ENCODE data around the gene MSH3. TPM values are rescaled to one million over a fixed set of nuclear protein-coding genes. Genes with fewer than 3 reads are reported as not detected.

MSH3 gene
- 16.3 TPM for total RNA-seq
- long read RNA-seq, partial matches to known transcripts = 18 of 20 reads
- long read RNA-seq, other reads (novel, unspliced or antisense) = 2 of 20 reads

- peak; percentile 92 for DNase-seq (ENCODE audit: low spot score)
Observed at GRCh38 chr5:80654391-80655230, at the start of gene MSH3, which contains the start of gene DHFR. TSS of gene MSH3 (plus strand) at chr5:80654652. CDS start at chr5:80654728, 76 bp downstream. TSS of gene DHFR (minus strand) at chr5:80654983. CDS start at chr5:80654489, 494 bp downstream.

- DNase-seq (ENCODE audit: low spot score) = no peak
Observed at GRCh38 chr5:80607343-80607742, 47.1 kb upstream of the MSH3 start.

GRCh38 chr5:80607832-80608231, 46.6 kb upstream of the MSH3 start:
- no peak for DNase-seq (ENCODE audit: low spot score)

- DNase-seq (ENCODE audit: low spot score) = no peak
Observed at GRCh38 chr5:80608731-80609130, 45.7 kb upstream of the MSH3 start.

DNA sequence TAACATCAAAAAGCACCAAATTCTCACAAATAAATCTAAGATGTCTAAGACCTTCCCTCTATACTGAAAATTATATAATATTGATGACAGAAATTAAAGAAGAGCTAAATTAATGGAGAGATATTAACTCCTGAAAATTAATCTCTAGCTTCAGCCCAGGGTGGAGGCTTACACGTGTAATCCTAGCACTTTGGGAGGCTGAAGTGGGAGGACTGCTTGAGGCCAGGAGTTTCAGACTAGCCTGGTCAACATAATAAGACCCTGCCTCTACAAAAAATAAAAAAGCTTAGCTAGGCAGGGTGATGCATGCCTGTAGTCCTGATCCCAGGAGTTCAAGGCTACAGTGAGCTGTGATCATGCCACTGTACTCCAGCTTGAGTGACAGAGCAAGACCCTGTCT, 44.8 kb upstream of the MSH3 start:
- no peak for DNase-seq (ENCODE audit: low spot score)

DNA sequence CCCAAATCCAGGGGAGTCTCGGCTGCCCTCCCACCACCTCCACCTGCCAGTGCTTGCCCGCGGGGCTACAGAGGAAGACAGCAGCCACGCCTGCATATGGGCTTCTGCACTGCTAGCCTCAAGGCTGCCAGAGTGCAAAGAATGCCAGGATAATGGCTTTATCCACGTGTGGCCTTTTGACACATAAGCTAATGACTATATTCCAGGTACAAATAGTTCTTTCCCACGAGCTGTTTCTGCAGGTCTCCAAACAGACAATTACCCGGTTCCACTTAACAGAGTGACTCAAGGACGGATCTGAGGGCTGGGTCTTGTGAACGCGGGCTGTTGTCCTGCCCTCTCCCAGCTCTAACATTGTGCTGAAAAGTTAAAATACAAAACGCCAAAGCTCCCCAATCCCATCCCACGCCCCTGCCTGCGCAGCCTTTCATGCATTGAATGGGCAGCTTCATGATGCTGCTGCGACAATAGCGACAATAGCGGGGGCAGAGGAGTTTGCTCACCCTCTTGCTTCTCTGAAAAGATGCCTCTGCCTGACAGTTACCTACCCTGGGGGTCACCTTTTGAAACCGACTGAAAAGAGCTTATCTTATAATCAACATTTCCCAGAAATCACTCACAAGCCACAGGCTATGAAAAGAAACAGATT, 39.1 kb upstream of the MSH3 start:
- DNase-seq (ENCODE audit: low spot score) = no peak

- no peak for DNase-seq (ENCODE audit: low spot score)
Observed at GRCh38 chr5:80618438-80618837, 36.0 kb upstream of the MSH3 start.

DNA sequence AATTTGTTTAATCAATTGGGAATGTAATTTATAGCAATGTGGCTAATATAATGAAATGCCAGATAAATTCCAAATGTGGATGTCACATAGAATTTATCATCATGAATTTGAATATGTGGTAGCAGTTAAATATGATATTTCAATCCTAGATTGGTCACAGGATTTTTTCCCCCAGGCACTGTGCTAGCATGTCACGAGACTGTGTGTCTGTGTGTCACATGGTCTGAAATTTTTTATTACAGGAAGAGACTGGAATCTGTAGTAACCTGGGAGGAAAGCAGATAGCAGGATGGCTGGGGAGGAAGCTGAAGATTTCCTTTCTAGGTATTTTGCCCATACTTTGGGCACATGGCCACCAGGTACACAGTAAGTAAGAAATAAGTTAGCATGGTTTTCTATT, 35.4 kb upstream of the MSH3 start:
- no peak for DNase-seq (ENCODE audit: low spot score)

- DNase-seq (ENCODE audit: low spot score) = no peak
Observed at GRCh38 chr5:80620211-80620610, 34.2 kb upstream of the MSH3 start.

GRCh38 chr5:80622756-80623155, 31.7 kb upstream of the MSH3 start:
- no peak for DNase-seq (ENCODE audit: low spot score)

DNA sequence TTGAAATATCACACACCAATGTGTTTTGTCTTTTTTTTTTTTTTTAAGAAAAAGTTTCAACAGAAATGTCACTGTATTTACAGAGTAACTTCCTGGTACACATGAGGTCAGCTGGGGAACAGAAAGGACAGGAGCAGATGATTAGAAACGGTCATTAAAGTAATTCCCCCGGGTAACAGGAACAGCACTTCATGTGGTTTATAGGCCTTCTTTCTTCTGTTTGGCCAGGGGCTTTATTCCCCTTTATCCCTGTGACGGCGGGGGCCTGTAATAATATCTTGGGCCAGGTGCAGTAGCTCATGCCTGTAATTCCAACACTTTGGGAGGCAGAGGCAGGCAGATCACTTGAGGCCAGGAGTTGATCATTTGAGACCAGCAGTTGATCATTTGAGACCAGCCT, 30.5 kb upstream of the MSH3 start:
- DNase-seq (ENCODE audit: low spot score) = no peak

- no peak for DNase-seq (ENCODE audit: low spot score)
Observed at GRCh38 chr5:80625230-80625629, 29.2 kb upstream of the MSH3 start.

DNA sequence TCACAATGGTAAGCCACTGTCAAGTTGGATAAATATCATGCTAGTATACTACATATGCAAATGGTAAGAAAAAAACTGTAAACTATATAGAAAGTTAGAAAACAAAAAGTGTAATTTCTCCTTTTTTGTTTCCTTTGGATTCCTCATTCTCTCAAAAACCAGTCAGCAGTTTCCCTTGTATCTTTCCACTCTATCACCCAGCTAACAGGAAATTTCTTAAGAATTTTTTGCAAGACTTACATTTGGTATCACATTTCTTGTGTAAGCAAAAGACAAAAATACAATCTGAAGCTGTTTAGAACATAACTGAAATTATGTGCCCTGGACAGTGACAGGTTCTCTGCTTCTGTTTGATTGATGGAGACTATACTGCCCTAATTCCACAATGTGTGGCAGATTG, 25.2 kb upstream of the MSH3 start:
- DNase-seq (ENCODE audit: low spot score) = no peak

DNA sequence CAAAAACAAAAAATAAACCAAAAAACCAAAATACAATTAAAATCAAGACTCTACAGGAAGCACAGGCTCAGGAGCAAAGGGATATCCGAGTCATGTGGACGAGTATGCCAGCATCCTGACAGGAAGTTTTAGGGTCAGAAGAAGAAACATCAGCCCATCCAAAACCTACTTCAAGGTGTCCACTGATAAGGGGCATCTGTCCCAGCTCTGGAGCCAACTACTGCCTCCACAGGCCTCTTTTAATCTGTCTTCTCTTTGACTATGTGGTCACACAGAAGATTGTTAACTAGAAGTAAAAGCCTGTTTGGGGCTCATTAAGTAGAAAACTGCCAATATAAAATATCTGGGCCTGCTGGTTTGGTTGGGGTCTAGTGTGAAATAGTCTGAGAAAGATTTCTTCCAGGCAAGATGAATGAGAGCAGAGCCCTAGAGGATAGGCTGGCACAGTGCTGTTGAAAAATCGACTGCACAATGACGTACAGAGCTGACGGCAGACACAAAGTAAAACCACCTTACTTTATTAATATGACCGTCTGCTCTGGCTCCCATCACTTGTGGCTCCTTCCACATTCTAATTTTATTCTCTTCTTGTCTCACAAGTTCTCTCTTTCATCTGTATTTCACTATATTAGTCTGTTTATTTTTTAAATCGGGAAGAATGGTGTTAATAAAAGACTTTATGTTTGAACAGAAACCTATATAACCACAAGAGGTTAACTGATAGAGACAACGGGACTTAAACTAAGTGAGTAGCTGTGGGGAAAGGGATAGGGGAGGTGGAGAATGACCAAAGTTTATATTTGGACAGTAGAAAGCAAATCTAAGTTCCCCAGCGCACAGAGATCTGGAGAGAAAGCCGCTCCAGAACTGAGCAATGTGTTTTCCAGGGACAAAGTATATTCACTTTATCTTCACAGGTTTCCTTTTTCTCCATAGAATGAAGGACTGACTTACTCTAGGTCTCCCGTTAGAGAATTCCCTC, 22.9 kb upstream of the MSH3 start:
- no peak for DNase-seq (ENCODE audit: low spot score)

DNA sequence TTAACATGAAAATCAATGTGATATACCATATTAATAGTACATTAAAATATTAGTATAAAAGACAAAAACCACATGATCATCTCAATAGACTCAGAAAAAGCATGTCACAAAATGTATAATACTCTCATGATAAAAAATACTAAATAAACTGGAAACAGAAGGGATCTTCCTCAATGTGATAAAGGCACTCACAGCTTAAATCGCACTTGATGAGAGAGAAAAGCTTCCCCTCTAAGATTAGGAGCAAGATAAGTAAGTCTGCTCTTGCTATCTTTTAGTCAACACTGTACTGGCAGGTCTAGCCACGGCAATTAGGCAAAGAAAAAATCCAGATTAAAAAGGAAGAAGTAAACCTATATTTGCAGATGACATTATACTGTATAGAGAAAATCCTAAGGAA, 21.8 kb upstream of the MSH3 start:
- DNase-seq (ENCODE audit: low spot score) = no peak

- no peak for DNase-seq (ENCODE audit: low spot score)
Observed at GRCh38 chr5:80634193-80634592, 20.3 kb upstream of the MSH3 start.

DNA sequence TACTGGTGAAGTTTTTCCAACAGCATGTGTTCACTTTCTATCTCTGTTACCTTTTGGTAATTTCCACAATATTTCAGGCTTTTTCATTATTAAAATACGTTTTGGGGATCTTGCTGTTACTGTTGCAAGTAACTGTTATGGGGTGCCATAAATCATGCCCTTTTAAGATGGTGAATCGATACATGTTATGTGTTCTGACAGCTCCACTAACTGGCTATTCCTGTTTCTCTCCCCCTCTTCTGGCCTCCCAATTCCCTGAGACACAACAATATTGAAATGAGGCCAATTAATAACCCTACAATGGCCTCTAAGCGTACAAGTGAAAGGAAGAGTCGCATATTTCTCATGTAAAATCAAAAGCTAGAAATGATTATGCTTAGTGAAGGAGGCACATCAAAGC, 13.1 kb upstream of the MSH3 start:
- no peak for DNase-seq (ENCODE audit: low spot score)

- DNase-seq (ENCODE audit: low spot score) = no peak
Observed at GRCh38 chr5:80644900-80645299, 9.6 kb upstream of the MSH3 start.

DNA sequence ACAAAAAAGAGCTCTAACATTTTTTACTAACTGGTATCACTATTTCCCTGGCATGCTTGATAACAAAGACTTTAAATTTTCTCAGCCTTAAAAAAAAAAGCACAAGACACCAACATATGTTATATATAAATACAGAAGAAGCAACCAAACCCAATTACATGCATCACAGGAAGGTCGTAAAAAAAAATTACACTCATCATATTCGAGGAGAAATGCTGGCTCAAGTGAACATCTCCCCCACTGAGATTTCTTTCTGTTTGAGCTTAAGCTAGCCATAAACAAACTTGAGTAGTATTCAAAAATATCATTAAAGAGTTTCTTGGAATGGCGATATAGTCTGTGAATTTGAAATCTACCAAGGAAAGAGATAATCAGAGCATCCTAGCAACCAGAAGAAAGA, 7.5 kb upstream of the MSH3 start:
- no peak for DNase-seq (ENCODE audit: low spot score)

DNA sequence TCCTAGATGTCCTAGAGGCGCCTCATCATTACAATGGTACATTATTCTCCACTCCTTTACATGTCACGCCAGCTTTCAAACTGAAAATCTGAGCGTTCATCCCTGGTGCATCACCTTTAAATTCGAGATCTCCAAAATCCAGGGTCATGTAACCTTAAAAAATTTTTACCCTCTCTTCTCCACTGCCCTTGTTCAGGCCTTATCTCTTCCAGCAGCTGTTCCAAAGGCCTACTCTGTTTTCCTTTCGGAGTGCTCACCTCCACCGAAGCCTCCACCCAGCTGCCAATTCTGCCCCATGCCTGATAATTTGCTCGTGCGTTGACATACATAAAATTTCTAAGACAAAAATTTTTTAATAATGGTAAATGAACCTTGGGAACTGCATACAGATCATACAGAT, 950 bp upstream of the MSH3 start:
- DNase-seq (ENCODE audit: low spot score) = no peak

DNA sequence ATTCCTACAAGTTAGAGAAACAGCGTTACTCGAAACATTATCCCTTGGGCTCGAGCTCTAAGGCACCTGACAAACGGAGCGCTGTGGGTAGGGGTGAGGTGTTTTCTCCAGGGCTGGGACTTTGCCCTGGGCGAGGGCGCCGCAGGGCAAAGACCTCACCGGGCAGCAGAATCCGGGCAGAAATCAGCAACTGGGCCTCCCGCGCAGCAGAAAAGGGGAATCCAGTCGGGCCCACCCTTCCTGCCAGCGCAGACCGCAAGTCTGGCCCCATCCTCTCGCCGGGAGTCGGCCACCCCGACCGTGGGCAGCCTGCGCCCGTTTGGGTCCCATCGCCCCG, 430 bp upstream of the MSH3 start:
- DNase-seq (ENCODE audit: low spot score) = no peak
